ENCODE measurements around the gene PRSS16.
"Not testable (repeated sequence)": the region's sequence is repeated elsewhere in the genome, so short reads cannot be mapped to it uniquely, and the experiment has no call there.

PRSS16 gene

DNA sequence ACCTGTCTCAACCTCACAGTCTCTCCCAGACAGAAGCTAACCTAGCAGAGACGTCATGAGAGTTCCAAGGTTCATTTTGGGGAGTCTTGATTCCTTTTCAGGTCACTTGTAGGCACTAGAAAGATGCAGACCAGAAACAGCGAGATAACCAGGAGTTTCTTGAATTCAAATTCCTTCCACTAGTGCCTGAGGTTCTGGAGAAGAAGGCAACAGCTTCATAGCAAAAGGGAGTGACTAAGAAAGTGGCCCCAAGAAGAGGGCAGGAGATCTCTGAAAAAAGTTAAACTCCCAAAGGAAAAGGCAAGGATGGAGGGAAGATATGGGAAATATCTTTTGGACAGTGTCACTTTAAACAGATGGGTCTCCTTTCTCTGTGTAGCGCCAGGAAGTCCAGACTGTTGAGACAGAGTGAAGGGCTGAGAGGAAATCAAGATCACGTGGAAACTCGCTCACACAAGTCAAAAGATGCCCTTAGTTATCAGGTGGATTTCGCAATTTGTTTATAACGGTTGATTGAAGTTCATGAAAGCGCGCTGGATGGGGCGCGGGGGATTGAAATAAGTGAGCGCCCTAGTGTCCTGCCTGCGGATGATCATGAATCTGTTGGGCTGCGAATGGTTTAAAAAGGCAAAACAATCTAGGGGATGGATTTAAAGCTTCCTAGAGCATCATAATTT lies 4.8 kb upstream of the PRSS16 start:
- DNase-seq (ENCODE audit: insufficient read length, low spot score): no peak
- FAIRE-seq: no peak

DNA sequence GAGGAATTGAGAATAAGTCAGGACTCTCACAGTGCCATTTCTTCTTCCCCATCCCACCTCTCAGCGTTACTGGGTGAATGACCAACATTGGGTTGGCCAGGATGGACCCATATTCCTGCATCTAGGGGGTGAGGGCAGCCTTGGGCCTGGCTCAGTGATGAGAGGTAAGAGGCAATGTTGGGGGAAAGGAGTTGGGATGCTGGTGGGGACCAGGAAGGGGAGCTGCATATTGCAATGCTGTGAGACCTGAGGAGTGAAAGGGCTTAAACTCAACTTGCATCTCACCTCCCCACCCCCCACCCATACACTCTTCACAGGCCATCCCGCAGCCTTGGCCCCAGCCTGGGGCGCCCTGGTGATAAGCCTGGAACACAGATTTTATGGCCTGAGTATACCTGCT lies 1.3 kb downstream of the PRSS16 start:
- FAIRE-seq (no peak), DNase-seq (ENCODE audit: insufficient read length, low spot score) (no peak)

- FAIRE-seq: no peak
Observed at GRCh38 chr6:27250277-27251111, 3.0 kb downstream of the PRSS16 start.

DNA sequence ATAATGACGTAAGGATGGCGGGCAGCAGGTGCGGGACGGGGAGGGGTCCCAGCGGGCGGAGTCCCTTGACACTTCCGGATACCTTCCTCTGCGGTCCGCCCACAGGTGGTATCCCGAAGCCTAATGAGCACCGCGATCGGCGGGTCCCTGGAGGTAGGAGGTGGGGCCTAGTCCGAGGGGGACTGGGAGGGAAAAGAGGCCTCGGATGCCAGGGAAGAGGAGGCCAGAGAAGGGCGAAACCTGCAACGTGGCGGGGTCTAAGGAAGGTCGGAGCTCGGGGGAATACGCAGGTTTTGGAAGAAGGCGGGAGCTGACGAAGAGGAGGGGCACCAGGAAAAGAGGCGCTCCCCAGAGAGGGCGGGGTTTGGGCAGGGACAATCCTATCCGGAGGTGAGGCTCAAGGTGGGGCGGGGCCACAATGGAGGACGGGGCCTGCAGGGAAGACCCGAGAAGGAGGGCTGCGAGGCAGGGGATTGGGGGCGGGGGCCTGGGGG lies 3.7 kb downstream of the PRSS16 start:
- FAIRE-seq (peak; percentile 89), DNase-seq (ENCODE audit: insufficient read length, low spot score) (peak; percentile 56)

More at GRCh38 chr6:27250277-27251111, 3.0 kb downstream of the PRSS16 start:
- DNase-seq (ENCODE audit: insufficient read length, low spot score): no peak

DNA sequence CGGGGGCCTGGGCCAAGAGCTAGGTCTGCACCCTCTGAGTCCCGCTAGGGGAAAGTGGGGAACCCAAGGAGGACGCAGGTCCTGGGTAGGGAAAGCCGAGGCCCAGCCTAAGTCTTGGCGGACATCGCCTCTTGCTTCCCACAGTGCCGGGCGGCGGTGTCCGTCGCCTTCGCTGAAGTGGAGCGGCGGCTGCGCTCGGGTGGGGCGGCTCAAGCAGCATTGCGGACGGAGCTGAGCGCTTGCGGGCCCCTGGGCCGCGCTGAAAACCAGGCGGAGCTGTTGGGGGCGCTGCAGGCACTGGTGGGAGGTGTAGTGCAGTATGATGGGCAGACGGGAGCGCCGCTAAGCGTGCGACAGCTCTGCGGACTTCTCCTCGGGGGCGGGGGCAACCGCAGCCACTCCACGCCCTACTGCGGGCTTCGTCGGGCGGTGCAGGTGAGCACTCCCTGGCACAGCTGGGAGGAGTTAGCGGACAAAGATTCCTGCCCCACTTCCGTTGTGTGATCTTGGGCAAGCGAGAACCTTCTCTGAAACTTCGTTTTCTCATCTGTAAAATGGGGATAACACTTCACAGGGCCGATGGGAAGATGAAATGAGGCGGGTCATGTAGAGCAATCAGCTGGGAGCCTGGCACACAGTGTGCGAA lies 4.2 kb downstream of the PRSS16 start:
- DNase-seq (ENCODE audit: insufficient read length, low spot score) (peak; percentile 54), FAIRE-seq (peak; percentile 79)

DNA sequence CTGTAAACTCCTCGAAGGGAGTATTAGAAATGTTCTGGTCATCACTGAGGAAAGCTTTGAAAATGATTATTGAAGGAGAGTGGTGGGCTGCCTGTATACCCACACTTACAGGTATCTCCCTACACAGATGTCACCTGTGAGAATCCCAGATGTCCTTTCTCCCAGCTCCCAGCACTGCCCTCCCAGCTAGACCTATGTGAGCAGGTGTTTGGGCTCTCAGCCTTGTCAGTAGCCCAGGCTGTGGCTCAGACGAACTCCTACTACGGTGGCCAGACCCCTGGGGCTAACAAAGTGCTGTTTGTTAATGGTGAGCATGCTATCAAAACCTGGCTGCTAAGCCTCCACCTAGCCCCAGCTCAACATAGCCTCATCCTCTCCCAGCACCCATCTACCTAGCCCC lies 7.1 kb downstream of the PRSS16 start:
- FAIRE-seq: no peak

GRCh38 chr6:27255866-27256265 lies 8.4 kb downstream of the PRSS16 start:
- FAIRE-seq: no peak
- DNase-seq (ENCODE audit: insufficient read length, low spot score): no peak

More for the DNA sequence above, 7.1 kb downstream of the PRSS16 start:
- DNase-seq (ENCODE audit: insufficient read length, low spot score): no peak

- DNase-seq (ENCODE audit: insufficient read length, low spot score): no peak
- FAIRE-seq: no peak
Observed at GRCh38 chr6:27260369-27260768, 12.9 kb downstream of the PRSS16 start.

DNA sequence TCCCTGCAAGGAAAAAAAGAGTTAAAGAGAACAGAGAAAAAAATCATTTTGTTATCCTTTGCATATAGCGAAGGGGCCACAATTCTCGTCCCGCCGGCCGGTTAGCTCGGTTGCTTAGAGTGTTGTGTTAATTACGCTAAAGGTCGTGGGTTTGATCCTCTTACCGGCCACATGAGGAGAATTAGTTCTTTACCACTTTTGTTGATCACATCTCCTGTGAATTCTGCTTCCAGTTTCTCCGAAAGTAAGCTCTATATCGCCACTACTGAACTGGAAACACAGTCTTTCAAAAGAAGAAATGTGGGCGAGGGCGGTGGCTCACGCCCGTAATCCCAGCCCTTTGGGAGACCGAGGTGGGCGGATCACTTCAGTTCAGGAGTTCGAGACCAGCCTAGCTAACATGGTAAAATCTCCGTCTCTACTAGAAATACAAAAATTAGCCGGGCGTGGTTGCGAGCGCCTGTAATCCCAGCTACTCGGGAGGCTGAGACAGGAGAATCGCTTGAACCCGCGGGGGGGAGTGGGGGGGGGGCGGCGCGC lies 13.4 kb downstream of the PRSS16 start:
- DNase-seq (ENCODE audit: insufficient read length, low spot score) (no peak), FAIRE-seq (no peak)

GRCh38 chr6:27263886-27264285 lies 16.4 kb downstream of the PRSS16 start:
- DNase-seq (ENCODE audit: insufficient read length, low spot score) (no peak), FAIRE-seq (no peak)

GRCh38 chr6:27267003-27267402 lies 19.5 kb downstream of the PRSS16 start:
- not testable (repeated sequence) for FAIRE-seq; DNase-seq (ENCODE audit: insufficient read length, low spot score)

DNA sequence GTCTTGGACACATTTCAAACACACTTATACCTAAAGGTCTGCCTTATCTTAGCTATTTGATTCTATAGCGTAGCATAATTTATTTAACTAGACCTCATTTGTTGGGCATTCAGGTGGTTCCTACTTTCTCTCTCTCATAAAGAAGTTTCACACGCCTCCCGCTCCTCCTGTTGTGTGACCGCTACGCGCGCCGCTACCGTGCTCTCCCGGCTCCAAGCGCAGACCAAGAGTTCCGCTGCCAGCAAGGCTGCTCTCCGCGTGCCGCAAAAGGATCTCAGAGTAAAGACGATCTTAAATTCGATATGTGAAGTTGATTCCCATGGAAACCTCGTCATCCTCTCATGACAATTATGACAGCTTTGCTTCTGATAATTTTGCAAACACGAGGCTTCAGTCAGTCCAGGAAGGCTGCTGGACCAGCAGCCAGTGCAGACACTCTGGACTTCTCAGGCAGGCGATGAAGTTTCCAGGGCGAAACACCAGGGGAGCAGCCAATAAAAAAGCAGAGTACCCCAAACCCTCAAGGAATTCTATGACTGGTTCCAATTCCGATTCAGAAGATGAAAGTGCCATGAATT lies 20.4 kb downstream of the PRSS16 start:
- no peak for DNase-seq (ENCODE audit: insufficient read length, low spot score)
- FAIRE-seq: peak; percentile 39

DNA sequence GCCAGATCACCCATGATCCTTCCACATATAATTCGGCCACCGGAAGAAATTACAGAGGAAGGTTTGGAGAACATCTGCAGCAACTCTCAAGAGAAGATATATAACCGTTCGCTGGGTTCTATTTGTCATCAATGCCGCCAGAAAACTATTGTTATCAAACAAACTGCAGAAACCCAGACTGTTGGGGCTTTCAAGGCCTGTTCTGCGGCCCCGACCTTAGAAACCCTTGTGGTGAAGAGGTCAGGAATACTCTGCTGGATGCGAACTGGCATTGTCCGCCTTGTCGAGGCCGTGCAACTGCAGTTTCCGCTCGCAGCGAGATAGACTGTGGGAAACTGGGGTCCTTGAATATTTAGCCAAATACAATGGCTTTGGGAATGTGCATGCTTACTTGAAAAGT lies 21.3 kb downstream of the PRSS16 start:
- FAIRE-seq (no peak), DNase-seq (ENCODE audit: insufficient read length, low spot score) (no peak)

DNA sequence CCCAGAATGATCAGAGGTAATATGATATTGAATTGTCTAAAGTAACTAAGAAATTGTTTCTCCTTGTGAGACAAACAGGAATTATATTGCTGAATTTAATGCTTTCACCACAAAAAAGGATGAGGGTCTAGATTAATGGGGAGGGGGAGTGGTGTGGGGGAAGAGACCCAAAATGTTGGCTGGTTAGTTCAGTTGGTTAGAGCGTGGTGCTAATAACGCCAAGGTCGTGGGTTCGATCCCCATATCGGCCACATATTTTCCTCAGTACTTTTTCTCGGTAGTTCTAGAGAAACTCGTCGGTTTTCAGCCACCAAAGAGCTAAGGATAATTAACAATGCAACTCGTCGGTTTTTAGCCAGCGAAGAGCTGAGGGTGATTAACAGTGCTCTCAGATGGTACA lies 26.3 kb downstream of the PRSS16 start:
- DNase-seq (ENCODE audit: insufficient read length, low spot score) (no peak), FAIRE-seq (no peak)

DNA sequence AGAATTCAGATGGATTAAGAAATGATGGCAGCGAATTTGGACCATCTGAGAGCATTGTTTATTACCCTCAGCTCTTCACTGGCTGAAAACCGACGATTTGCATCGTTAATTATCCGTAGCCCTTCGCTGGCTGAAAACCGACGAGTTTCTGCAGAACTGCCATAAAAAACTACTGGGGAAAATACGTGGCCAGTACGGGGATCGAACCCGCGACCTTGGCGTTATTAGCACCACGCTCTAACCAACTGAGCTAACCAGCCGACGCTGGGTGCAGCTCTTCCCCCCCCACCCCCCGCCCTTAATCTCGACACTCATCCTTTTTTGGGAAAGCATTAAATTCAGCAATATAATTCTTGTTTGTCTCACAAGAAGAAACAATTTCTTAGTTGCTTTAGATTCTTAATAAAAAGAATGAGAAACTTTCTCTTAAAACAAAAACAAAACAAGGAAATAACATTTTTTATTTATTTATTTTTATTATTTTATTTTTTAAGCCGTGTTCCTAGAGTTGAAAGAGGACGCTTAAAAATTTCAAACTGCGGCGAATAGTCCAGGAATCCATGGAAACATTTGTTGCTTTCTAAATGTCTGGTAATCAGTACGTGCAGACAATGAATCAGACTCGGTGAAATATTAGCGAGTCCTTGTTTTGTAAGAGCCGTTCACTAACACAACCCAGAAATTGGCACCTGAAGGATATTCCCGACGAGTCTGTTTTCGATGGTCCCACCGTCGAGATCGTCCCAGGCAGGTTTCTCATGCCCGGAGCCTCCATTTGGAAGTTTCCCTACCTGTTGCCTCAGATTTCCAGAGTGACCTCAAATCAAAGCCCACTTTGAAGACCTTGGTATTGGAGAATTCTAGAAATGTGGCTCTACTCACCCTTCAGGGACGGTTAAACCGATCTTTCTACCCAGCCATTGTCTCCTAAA lies 27.8 kb downstream of the PRSS16 start:
- DNase-seq (ENCODE audit: insufficient read length, low spot score) (no peak), FAIRE-seq (no peak)

GRCh38 chr6:27279513-27280063 lies 32.1 kb downstream of the PRSS16 start:
- DNase-seq (ENCODE audit: insufficient read length, low spot score): no peak
- FAIRE-seq: no peak

DNA sequence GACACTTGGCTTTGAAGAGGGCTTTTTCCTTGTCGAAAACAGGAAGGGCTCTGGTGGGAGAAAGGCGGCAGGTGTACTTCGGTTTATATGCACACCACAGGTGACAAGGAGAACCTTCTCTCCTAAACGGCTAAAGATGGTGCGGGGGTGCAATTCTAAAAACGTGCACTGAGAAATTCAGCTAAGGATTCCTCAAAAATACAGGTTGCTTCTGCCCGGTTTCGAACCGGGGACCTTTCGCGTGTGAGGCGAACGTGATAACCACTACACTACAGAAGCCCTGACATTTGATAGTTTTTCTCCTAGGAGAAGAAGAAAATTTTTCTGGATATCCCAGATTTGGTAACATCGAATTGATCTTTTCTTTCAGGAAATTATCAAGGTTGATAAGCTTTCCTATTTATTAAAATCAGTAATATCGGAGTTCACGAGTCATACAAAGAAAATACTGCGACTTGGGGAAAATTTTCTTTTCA lies 32.6 kb downstream of the PRSS16 start:
- no peak for DNase-seq (ENCODE audit: insufficient read length, low spot score)
- FAIRE-seq: peak; percentile 71

- FAIRE-seq (no peak), DNase-seq (ENCODE audit: insufficient read length, low spot score) (no peak)
Observed at GRCh38 chr6:27280540-27281000, 33.1 kb downstream of the PRSS16 start.

DNA sequence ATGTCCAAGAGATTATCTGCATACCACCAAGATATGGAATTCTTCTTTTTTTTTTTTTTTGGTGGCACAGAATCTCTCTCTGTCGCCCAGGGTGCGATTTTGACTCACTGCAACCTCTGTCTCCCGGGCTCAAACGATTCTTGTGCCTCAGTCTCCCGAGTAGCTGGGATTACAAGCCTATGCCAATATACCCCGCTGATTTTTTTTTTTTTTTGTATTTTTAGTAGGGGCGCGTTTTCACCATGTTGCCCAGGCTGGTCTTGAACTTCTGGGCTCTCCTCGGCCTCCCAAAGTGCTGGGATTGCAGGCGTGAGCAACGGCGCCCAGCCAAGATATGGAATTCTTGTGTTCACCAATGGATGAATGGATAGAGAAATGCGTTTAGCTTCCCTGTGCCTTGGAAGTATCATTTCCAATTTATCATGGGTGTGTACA lies 33.6 kb downstream of the PRSS16 start:
- DNase-seq (ENCODE audit: insufficient read length, low spot score) (no peak), FAIRE-seq (peak; percentile 54)

All from GM19239 (cell line).